Measurements from ENCODE around the gene SYNDIG1L.

Gene SYNDIG1L

GRCh38 chr14:74427651-74428050 is 1.6 kb upstream of the SYNDIG1L start:
- DNase-seq, result no peak

- no peak for DNase-seq
Observed at GRCh38 chr14:74425525-74426201, 347 bp downstream of the SYNDIG1L start.

- DNase-seq, result no peak
Observed at GRCh38 chr14:74424606-74425005, 1.4 kb downstream of the SYNDIG1L start.

GRCh38 chr14:74423246-74423645 is 2.8 kb downstream of the SYNDIG1L start:
- DNase-seq, result no peak

GRCh38 chr14:74421981-74422380 is 4.0 kb downstream of the SYNDIG1L start:
- no peak for DNase-seq

- DNase-seq, result no peak
Observed at GRCh38 chr14:74419086-74419485, 6.9 kb downstream of the SYNDIG1L start.

- DNase-seq, result no peak
Observed at GRCh38 chr14:74418031-74418430, 8.0 kb downstream of the SYNDIG1L start.

GRCh38 chr14:74417611-74418010 is 8.4 kb downstream of the SYNDIG1L start:
- DNase-seq, result no peak

- DNase-seq, result no peak
Observed at GRCh38 chr14:74417201-74417600, 8.8 kb downstream of the SYNDIG1L start.

GRCh38 chr14:74415115-74415437 is 10.9 kb downstream of the SYNDIG1L start:
- DNase-seq, result no peak

- peak; percentile 31 for DNase-seq
Observed at GRCh38 chr14:74414403-74415114, 11.5 kb downstream of the SYNDIG1L start.

- DNase-seq, result no peak
Observed at GRCh38 chr14:74413627-74414026, 12.4 kb downstream of the SYNDIG1L start.

GRCh38 chr14:74412753-74413152 is 13.3 kb downstream of the SYNDIG1L start:
- DNase-seq, result no peak

GRCh38 chr14:74411671-74412070 is 14.3 kb downstream of the SYNDIG1L start:
- DNase-seq, result no peak

- DNase-seq, result no peak
Observed at GRCh38 chr14:74409441-74409840, 16.6 kb downstream of the SYNDIG1L start.

GRCh38 chr14:74408870-74409269 is 17.1 kb downstream of the SYNDIG1L start:
- no peak for DNase-seq

GRCh38 chr14:74407801-74408154 is 18.2 kb downstream of the SYNDIG1L start:
- no peak for DNase-seq

GRCh38 chr14:74407021-74407800 is 18.8 kb downstream of the SYNDIG1L start:
- DNase-seq, result no peak

- DNase-seq, result no peak
Observed at GRCh38 chr14:74405663-74406062, 20.3 kb downstream of the SYNDIG1L start.

- no peak for DNase-seq
Observed at GRCh38 chr14:74404435-74404834, 21.6 kb downstream of the SYNDIG1L start.

GRCh38 chr14:74403619-74404417 is 22.2 kb downstream of the SYNDIG1L start:
- DNase-seq, result no peak

- no peak for DNase-seq
Observed at GRCh38 chr14:74402401-74403251, 23.4 kb downstream of the SYNDIG1L start.
